GM11168 (cell line): ENCODE results near the gene TGFBR2.

ENCODE experiments used
- in situ Hi-C: fragments of 300-500 bp; cut with MboI; formaldehyde crosslinking; loops from one replicate; pipeline ENCODE4 v1.12.0; 2022; ENCODE audit warnings: low sequenced_read_pairs; ENCODE audit not compliant: unreplicated experiment

Gene TGFBR2

GRCh38 chr3:30704931-30705890, 98.8 kb downstream of the TGFBR2 start:
- in situ Hi-C loops, result no loop called here

DNA sequence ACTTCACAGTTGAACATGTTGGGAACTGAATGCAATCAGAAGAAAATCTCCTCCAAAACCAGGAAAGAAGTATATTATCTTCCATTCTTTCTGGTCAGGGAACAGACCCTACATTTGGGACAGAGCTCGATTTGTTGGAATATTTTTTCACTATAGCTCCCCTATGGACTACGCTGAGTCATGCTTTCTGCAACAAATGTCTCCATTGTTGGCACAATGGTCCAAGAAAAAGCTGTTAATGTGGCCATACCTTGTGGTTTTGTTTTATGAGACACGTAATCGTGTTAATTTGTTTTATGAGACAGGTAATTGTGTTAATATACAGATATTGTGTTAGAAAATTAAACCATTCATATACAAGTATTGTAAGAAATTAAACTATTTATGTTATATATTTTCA, 101.4 kb downstream of the TGFBR2 start:
- in situ Hi-C loops, result no loop called here

DNA sequence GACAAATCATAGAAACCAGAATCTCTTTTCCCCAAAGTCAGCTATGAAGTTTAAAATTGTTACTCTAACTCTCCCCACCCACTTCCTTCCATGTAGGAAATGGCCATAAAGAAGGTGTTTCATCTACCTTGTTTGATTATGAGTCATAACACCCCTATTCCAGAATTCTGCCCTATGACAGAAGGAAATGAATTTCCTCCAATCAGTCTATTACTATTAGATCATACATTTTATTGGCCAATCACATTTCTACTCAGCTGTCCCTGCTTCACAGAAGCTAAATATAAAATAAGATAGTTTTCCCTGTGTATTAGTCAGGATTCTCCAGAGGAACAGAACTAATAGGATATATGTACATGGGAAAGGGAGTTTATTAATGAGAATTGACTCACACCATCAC, 102.1 kb downstream of the TGFBR2 start:
- in situ Hi-C loops, result no loop called here

DNA sequence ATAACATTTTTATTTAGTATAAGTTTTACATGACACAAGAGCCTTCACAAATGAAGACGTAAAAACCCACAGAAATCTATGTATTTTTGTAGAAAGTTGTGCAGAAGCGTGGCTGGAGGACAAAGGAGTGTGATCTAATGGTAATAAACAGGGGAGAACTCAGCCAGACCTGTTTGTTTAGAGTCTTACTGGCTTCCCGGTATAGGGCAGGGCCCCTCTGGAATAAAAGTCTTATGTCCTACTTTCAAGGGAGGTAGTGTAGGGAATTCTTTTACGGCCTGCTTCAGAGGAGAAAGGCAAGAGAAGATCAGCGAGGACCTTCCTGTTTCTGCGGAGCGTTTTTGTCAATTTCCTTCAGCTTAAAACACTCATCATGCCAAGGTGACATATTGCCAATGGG, 103.6 kb downstream of the TGFBR2 start:
- in situ Hi-C loops, result no loop called here

- in situ Hi-C loops, result no loop called here
Measured at GRCh38 chr3:30711151-30711550, 104.8 kb downstream of the TGFBR2 start.

DNA sequence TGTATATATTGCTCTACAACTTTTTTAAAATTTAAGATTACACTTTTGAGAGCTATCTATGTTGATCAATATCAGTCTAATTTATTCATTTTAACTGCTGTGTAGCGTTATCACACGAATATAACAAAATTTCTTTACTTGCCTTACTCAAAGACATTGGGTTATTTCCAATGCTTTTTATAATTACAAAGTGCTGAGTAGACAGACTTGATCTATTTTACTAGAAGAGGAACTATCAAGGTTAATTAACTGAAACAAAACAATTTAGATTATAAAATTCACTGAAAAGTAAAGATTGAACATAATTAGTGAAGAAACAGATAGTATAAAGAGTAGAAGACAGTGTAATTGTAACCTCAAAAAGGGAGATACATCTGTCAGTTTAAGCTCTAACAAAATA, 105.5 kb downstream of the TGFBR2 start:
- in situ Hi-C loops, result no loop called here

- in situ Hi-C loops, result no loop called here
Measured at GRCh38 chr3:30712991-30713390, 106.6 kb downstream of the TGFBR2 start.

- in situ Hi-C loops, result no loop called here
Measured at GRCh38 chr3:30713885-30714503, 107.6 kb downstream of the TGFBR2 start.

- in situ Hi-C loops, result no loop called here
Measured at GRCh38 chr3:30719536-30719935, 113.1 kb downstream of the TGFBR2 start.

DNA sequence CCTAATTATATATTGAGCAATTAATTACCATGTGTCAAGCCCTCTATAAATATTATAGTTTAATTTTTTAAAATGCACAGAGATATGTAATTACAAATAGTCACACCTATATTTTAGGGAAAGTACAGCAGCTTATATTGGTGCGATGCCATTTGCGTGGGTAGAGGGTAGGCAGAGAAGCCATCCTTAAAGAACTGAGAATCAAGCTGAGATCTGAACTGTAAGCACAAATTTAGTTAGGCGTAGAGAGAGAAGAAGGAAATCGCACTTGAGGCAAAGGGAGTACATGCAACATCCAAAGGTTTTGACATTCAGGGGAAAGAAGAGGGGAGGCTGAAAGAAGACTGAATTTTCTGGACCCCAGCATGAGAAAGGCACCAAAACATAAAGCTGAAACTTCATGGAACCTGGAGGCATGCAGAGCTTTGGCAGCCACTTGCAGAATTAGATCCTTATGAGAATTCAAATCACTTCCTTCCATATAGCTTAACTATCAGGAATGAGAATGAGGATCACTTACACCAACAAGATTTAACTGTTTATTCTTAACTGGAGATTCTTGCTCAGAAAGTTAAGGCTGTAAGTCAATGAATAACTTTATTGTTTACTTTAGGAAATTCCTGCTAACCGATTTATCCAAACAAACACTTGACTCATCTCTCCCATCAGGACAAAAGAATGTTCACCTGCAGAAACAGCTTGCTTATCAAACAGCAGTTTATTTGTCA, 114.3 kb downstream of the TGFBR2 start:
- in situ Hi-C loops, result no loop called here

DNA sequence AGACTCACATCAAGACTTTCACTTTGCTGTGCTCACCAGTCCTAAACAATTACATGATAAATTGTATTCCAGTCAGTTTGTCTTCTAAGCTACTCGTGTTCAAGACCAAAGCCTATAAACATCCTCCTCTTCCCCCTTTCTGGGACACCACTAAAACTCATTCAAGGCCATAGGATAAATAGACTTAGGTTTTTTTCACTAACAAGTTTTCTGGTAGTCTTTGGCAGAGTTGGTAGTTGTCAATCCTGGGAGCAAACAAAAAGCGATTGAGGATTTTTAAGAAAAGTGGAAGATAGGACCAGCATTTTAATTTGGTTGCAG, 114.9 kb downstream of the TGFBR2 start:
- in situ Hi-C loops, result no loop called here

GRCh38 chr3:30723211-30723610, 116.8 kb downstream of the TGFBR2 start:
- in situ Hi-C loops, result no loop called here

GRCh38 chr3:30724863-30725262, 118.5 kb downstream of the TGFBR2 start:
- in situ Hi-C loops, result no loop called here

DNA sequence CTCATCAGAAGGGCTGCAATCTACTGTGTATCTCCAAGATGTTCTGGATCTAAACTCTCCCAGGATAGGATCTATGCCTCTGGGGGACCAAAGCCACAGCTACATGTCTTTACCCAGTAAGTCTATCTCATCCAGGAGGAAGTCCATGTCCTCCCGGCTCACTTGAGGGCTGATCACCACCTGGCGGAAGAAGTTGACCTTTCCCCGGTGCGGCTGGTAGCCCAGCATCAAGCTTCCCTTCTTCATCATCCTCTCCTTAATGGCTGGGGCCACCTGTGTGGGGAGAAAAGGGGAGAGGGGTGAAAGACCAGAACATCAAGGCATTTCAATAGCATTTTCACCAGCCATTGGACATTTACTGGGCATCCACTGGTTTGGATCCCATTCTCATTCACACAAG, 121.7 kb downstream of the TGFBR2 start:
- in situ Hi-C loops, result no loop called here

GRCh38 chr3:30729512-30729911, 123.1 kb downstream of the TGFBR2 start:
- in situ Hi-C loops, result no loop called here

DNA sequence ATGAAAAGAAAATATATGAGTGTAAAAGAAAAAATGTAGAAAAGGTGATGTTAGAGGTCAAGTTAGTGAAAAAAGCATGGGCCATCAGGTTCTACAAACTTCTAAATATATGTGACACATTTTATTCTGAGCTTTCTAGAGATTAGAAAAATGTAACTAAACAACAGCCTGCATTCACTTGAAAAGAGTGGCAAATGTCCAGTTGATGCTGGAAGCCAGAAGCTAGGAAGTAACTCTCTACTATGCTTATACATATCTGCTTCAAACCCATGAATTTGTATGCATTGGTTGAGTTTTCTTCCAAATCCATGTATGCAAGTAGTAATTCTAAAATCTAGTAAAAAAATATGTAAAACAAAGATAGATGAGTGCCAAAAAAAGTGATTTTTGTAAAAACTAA, 123.5 kb downstream of the TGFBR2 start:
- in situ Hi-C loops, result no loop called here

- in situ Hi-C loops, result no loop called here
Measured at GRCh38 chr3:30730967-30731366, 124.6 kb downstream of the TGFBR2 start.

- in situ Hi-C loops, result no loop called here
Measured at GRCh38 chr3:30733209-30733608, 126.8 kb downstream of the TGFBR2 start.

DNA sequence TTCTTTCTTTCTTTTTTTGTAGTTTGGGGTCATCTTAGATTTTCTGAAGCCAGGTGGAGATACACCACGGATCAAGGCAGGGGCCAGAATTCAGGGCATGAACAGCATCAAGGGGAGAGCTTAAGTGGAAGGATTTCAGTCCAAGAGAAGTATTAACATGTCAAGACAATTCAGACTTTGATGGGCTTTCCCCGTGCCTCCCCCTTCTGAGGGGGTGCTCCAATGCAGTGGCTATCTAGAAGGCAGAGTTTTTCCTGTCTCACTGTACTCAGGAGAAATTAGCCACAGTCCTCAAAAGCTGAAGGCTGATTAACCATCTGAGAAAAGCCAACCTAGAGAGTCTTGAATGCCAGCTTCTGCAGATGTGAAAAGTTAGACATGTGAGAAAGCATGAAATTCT, 127.3 kb downstream of the TGFBR2 start:
- in situ Hi-C loops, result no loop called here

- in situ Hi-C loops, result no loop called here
Measured at GRCh38 chr3:30737743-30738499, 131.5 kb downstream of the TGFBR2 start.
